Osteocyte (in vitro differentiated cells): ENCODE measurements around the gene POU3F1. TPM values are rescaled to one million over a fixed set of nuclear protein-coding genes. Genes with fewer than 3 reads are reported as not detected.
"Not testable (repeated sequence)": the region's sequence is repeated elsewhere in the genome, so short reads cannot be mapped to it uniquely, and the experiment has no call there.

ENCODE experiments used
- DNase-seq: peaks from one replicate; pipeline ENCODE4 v3.0.0; 2021; ENCODE audit warnings: mixed read lengths; ENCODE audit not compliant: unreplicated experiment; ENCODE audit errors: extremely low spot score
- H3K27ac Mint-ChIP-seq: one replicate; pipeline ENCODE4 v1.8.0; 2021; ENCODE audit warnings: mild to moderate bottlenecking, mixed read lengths; ENCODE audit not compliant: unreplicated experiment
- H3K27me3 Mint-ChIP-seq: one replicate; pipeline ENCODE4 v1.8.0; 2021; ENCODE audit warnings: mixed read lengths; ENCODE audit not compliant: unreplicated experiment
- H3K36me3 Mint-ChIP-seq: one replicate; pipeline ENCODE4 v1.8.0; 2021; ENCODE audit warnings: mixed read lengths; ENCODE audit not compliant: unreplicated experiment
- H3K4me1 Mint-ChIP-seq: one replicate; pipeline ENCODE4 v1.8.0; 2021; ENCODE audit warnings: mixed read lengths; ENCODE audit not compliant: unreplicated experiment
- H3K4me3 Mint-ChIP-seq: one replicate; pipeline ENCODE4 v1.8.0; 2021; ENCODE audit warnings: mild to moderate bottlenecking, moderate library complexity, mixed read lengths; ENCODE audit not compliant: unreplicated experiment
- H3K9me3 Mint-ChIP-seq: one replicate; pipeline ENCODE4 v1.8.0; 2021; ENCODE audit warnings: mixed read lengths; ENCODE audit not compliant: unreplicated experiment
- total RNA-seq: library from RNA; stranded (reverse); gene quantifications from 2 replicates; pipeline ENCODE4 v1.2.1, GENCODE V29; 2021
- TF ChIP-seq, protein P1 (sequence below): fragments of 200-600 bp; sonication (generic); IDR thresholded peaks from 2 replicates; pipeline ENCODE4 v1.5.0; 2021; ENCODE audit warnings: antibody characterized with exemption, mild to moderate bottlenecking, moderate library complexity

Gene POU3F1
- total RNA-seq, 1 donor from 2014 or later, result 1.8 TPM

DNA sequence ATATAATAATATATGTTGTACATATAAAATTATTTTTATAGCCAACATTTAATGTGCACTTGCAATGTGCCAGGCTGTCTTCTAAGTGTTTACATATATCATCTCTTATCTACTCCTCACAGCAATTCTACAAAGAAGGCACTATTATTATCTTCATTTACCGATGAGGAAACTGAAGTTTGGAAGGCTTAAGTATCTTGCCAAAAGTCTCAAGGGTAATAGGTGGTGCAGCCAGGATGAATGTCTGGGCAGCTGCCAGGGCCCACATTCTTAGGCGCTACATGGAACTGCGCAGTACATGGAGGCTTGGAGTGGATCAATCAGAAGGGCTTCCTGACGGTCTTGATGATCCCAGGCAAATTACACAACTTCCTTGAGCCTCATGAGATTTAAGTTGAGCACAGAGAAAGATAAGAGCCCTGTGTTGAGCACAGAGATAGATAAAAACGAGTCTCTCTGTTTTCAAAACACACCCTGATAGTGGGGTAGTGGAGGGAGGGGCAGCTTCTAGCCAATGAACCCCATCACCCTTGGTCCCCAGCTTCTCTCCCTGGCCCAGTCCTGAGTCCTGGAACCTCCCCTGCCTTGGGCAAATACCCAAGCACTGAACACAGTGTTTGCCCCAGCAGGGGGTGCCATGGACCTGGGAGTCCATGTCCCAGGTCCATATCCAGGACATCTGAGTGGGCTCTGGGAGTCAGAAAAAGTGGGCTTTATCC is 9.2 kb downstream of the POU3F1 start:
- Mint-ChIP-seq H3K4me1 (no peaks in the 10 kb centered on the region), H3K36me3 (no peaks in the 10 kb centered on the region), H3K27ac (no peak overlapping the region), H3K27me3 (peaks cover 26% of the 10 kb centered on the region), H3K9me3 (no peaks in the 10 kb centered on the region), H3K4me3 (no peak overlapping the region)
- DNase-seq, result no peak
- TF ChIP-seq, protein P1, sequence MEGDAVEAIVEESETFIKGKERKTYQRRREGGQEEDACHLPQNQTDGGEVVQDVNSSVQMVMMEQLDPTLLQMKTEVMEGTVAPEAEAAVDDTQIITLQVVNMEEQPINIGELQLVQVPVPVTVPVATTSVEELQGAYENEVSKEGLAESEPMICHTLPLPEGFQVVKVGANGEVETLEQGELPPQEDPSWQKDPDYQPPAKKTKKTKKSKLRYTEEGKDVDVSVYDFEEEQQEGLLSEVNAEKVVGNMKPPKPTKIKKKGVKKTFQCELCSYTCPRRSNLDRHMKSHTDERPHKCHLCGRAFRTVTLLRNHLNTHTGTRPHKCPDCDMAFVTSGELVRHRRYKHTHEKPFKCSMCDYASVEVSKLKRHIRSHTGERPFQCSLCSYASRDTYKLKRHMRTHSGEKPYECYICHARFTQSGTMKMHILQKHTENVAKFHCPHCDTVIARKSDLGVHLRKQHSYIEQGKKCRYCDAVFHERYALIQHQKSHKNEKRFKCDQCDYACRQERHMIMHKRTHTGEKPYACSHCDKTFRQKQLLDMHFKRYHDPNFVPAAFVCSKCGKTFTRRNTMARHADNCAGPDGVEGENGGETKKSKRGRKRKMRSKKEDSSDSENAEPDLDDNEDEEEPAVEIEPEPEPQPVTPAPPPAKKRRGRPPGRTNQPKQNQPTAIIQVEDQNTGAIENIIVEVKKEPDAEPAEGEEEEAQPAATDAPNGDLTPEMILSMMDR, result peak; percentile 22

DNA sequence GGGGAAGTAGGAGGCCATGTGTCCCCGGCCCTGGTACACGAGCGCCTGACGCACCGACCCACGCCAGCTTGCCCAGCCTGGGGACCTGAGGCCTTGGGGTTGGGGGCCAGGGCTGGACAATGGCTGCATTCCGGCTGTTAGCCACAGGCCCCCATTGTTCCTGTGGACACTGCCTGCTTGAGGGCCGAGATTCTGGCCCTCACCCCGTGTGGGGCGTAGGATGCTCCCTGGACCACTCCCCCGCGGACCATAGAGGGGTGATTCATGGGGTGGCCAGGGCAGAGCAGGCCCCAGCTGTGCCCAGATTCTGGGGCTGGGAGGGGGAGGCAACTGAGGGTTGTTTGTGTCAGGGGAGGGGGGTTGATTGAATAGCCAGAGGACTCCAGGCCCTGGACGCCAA is 11.7 kb downstream of the POU3F1 start:
- no peak overlapping the region for H3K4me3 Mint-ChIP-seq
- peaks cover 8% of the 10 kb centered on the region for H3K4me1 Mint-ChIP-seq
- peaks cover 6% of the 10 kb centered on the region for H3K27me3 Mint-ChIP-seq
- no peaks in the 10 kb centered on the region for H3K9me3 Mint-ChIP-seq
- H3K36me3 Mint-ChIP-seq, result no peaks in the 10 kb centered on the region
- DNase-seq, result no peak
- TF ChIP-seq, protein P1, result no peak
- H3K27ac Mint-ChIP-seq, result no peak overlapping the region

DNA sequence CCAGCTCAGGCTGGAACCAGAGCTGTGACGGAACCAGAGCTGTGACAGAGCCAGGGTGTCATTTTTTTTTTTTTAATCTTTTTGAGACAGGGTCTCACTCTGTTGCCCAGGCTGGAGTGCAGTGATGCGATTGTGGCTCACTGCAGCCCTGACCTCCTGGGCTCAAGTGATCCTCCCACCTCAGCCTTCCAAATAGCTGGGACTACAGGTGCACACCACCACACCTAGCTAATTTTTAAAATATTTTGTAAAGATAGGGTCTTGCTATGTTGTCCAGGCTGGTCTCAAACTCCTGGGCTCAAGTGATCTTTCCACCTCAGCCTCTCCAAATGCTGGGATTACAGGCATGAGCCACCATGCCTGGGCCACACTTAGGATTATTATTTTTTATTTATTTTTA is 13.6 kb downstream of the POU3F1 start:
- not testable (repeated sequence) for H3K9me3 Mint-ChIP-seq, H3K27ac Mint-ChIP-seq, H3K27me3 Mint-ChIP-seq, H3K4me3 Mint-ChIP-seq, DNase-seq, H3K36me3 Mint-ChIP-seq
- peaks cover 22% of the 10 kb centered on the region for H3K4me1 Mint-ChIP-seq

DNA sequence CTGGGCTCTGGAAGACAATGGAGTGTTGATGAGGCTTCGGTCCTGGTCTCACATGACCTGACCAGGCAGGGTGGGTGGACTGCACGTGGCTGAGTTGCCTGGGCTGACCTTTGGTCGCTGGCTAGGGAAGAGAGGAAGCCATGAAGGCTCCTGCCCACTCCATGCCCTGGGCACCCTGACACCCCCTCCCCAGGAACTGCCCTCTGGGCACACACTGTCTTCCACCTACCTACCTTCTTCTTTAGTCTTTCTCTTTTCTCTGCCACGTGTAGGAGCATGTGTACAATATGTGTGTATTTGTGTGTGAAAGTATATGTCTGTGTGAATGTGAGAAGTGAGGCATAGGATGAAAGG is 15.1 kb downstream of the POU3F1 start:
- Mint-ChIP-seq H3K36me3 (no peaks in the 10 kb centered on the region), H3K27me3 (no peaks in the 10 kb centered on the region), H3K4me3 (no peak overlapping the region), H3K4me1 (peaks cover 25% of the 10 kb centered on the region), H3K27ac (no peak overlapping the region), H3K9me3 (no peaks in the 10 kb centered on the region)
- TF ChIP-seq, protein P1, result no peak
- DNase-seq, result no peak

DNA sequence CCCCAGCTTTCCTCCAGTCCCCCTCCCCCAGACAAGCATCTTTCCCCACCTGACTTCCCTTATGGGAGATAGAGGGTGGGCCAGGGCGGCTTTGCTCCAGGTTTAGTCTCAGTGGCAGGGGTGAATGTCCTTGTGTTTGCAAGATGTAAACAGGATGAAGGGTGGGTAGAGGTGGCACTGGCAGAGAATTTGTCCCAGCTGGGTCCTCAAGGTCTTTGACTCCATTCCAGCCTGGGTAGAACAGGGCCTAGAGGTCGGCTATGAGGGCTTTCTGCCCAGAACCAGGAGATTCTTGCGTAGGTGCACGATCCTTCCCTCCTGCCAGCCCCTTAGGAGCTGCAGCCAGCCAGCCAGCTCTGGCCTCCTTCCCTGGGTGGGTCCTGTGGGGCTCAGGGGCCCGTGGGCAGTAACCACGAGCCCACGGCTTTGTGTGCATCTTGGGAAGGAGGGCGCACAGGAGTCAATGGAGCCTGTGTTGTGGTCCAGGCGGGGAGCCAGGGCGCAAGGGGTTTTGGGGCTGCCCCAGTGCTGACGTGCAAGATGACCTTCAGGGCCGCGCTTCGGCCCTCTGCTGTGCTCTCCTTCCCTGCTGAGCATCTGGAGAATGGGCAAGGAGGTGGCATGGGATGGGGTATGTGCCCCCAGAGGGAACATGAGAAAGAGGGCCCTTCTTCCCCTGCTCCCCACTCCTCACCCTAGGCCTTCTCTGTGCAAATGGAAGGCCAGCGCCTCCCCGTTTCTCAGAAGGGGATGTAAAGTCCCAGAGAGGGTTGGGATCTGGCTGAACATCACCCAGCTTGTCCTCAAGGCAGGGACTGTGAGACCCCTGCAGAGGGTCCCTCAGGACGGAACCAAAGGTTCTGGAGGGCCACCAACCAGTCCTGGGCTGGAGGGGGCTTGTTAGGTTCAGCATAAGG is 15.7 kb downstream of the POU3F1 start:
- Mint-ChIP-seq H3K27ac (no peak overlapping the region), H3K4me1 (peaks cover 25% of the 10 kb centered on the region), H3K4me3 (no peak overlapping the region), H3K9me3 (no peaks in the 10 kb centered on the region), H3K27me3 (no peaks in the 10 kb centered on the region), H3K36me3 (peaks cover 1% of the 10 kb centered on the region)
- TF ChIP-seq, protein P1, result no peak
- no peak for DNase-seq
